Body of pancreas (tissue), 4 donors: ENCODE results near the gene CALR3. TPM values are rescaled to one million over a fixed set of nuclear protein-coding genes. Genes with fewer than 3 reads are reported as not detected.

Source experiments
- ATAC-seq: fragments of 150-250 bp; one replicate; pipeline ENCODE4 v1.9.1; 2016
- DNase-seq, 4 donors: peaks; one replicate each; pipeline ENCODE4 v3.0.0-alpha.2; 2019
- H3K27ac ChIP-seq, 4 donors: fragments of 200-600 bp; sonication (generic); 1 replicate in 3 of 4; 2 replicates in 1 of 4; pipeline versions ENCODE4 v1.5.1 to v1.6.1; 2016 to 2019; ENCODE audit warnings: mild to moderate bottlenecking in 1 of 4, mixed read lengths in 1 of 4, moderate library complexity in 1 of 4
- H3K27me3 ChIP-seq, 2 donors: fragments of 200-600 bp; sonication (generic); one replicate each; pipeline ENCODE4 v1.6.0; 2016; ENCODE audit warnings: mild to moderate bottlenecking in 1 of 2
- H3K36me3 ChIP-seq, 2 donors: fragments of 200-600 bp; sonication (generic); replicated peaks in 1 of 2; 2 replicates each; pipeline ENCODE4 v1.5.1; 2016; ENCODE audit warnings: low read depth in 2 of 2; ENCODE audit not compliant: insufficient read depth in 1 of 2
- H3K4me1 ChIP-seq: fragments of 200-600 bp; sonication (generic); one replicate; pipeline ENCODE4 v1.6.0; 2016
- H3K4me3 ChIP-seq, 2 donors: fragments of 200-600 bp; sonication (generic); 1 replicate in 1 of 2; 2 replicates in 1 of 2; pipeline ENCODE4 v1.5.1; 2016 to 2019
- H3K9me3 ChIP-seq, 3 donors: fragments of 200-600 bp; sonication (generic); 1 replicate in 2 of 3; 2 replicates in 1 of 3; pipeline ENCODE4 v1.5.1; 2016
- CTCF ChIP-seq, 7 experiments: fragments of 450-650 bp in 4 of 7; fragments of 200-600 bp in 3 of 7; sonication (generic) in 3 of 7; IDR thresholded peaks; one replicate each; pipeline ENCODE4 v1.5.1; 2016 to 2019; ENCODE audit warnings: antibody characterized with exemption in 7 of 7
- POLR2A ChIP-seq, 3 donors: fragments of 450-650 bp; IDR thresholded peaks; one replicate each; pipeline ENCODE4 v1.6.1; 2016; ENCODE audit warnings: antibody characterized with exemption in 3 of 3, mild to moderate bottlenecking in 2 of 3
- WGBS, 2 donors: methylation state at CpG; one replicate each; pipeline ENCODE4 v1.1.5; 2017; 5-methylcytosine and 5-hydroxymethylcytosine counted together
- intact Hi-C: fragments of 100-400 bp; cut with DNase I; formaldehyde crosslinking; loops from one replicate; pipeline ENCODE4 v1.15.1; 2023
- total RNA-seq, 2 donors: library from RNA; depleted of rRNA; stranded (reverse); fragments of >200 nt; gene quantifications; one replicate each; pipeline ENCODE4 v1.1.0, GENCODE V29; 2016

Gene CALR3
- total RNA-seq, 2 donors from 2014 or later = not detected

DNA sequence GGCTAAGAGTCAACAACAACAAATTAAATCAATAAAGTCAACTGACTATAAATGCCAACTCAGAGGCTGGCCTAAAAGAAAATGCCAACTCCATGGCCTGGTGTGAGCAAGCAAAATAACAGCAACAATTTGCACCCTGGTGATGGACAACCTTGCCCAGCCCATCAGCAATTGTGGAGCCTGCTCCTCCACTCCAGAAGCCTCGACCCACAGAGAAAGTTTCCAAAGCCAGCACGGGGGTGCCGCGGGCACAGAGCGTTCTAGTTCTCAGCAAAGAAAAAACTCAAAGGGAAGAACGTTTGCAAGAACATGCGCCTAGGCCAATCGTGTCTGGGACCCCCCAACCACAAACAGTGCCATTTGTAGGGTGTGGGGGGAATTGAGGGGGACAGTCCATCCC is 35.5 kb downstream of the CALR3 start:
- TF ChIP-seq CTCF (IDR thresholded peaks at IDR 0.05) (no peak), POLR2A (IDR thresholded peaks at IDR 0.05) (no peak)
- Histone ChIP-seq H3K9me3 (no peaks in the 10 kb centered on the region), H3K27me3 (no peaks in the 10 kb centered on the region), H3K4me1 (peaks cover 46% of the 10 kb centered on the region), H3K36me3 (no peaks in the 10 kb centered on the region), H3K27ac (no peak overlapping the region), H3K4me3 (no peak overlapping the region)
- ATAC-seq = no peak
- intact Hi-C loops = no loop called here
- 77 to 93% methylated on average over 8 of the region's 8 CpGs for WGBS, 2 donors
- DNase-seq = no peak

DNA sequence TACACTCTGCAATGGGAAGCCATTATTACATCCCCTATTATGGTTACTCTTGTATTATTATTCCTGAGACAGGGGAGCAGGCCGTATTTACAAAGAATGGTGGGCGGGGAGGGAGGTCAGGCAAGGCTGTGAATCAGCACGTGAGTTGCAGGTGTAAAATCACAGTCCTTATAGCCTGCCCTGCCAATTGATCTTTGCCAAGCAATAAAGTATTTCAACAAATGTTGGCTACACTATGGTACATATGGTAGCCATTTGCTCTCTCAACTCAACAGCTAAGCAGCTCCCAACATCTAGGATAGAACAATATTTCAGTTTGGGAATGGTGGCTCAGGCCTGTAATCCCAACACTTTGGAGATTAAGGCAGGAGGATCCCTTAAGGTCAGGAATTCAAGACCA is 36.3 kb downstream of the CALR3 start:
- no peaks in the 10 kb centered on the region for H3K36me3 ChIP-seq
- H3K4me3 ChIP-seq = no peak overlapping the region
- DNase-seq (peak in 1 of 4 donors; percentile 21), ATAC-seq (no peak)
- no peaks in the 10 kb centered on the region for H3K9me3 ChIP-seq
- TF ChIP-seq POLR2A (IDR thresholded peaks at IDR 0.05) (no peak), CTCF (IDR thresholded peaks at IDR 0.05) (no peak)
- H3K27ac ChIP-seq = no peak overlapping the region
- intact Hi-C loops = no loop called here
- no peaks in the 10 kb centered on the region for H3K27me3 ChIP-seq
- H3K4me1 ChIP-seq = peaks cover 48% of the 10 kb centered on the region
- 45 to 49% methylated on average over 3 of the region's 3 CpGs for WGBS, 2 donors

DNA sequence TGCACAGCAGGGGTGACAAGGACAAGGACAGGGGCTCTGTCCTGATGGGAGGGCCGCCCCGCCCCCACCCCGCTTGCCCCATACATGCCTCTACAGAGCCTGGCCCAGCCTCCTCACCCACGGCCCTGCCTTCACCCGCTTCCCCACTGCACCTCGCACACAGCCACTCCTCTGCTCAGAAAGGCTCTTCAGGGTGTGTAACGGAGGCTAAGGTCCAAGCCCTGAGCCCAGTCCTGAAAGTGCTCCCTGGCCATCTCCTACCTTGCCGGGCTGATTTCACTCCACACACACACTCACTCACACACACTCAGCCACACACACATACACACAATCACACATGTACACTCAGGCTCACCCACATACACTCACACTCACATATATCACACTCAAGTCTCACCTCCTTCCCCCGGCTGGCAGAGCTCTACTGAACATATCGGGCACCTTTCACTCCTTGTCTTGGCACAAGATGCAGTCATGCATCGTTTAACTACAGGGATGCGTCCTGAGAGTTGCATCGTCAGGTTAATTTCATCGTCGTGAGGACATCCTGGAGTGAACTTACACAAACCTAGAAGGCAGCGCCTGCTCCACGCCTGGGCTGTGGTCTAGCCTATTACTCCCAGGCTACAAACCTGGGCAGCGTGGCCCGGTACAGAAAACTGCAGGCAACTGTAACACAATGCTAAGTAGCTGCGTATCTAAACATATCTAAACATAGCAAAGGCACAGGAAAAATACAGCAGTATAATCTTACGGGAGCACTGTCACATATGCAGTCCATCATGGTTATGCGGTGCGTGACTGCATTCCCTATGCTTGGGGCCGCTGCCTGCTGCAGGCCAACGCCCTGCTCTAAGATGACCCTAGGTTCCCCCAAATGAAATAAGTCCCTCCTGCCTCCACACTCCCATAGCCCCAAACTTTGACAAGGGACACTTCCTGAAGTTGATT is 37.3 kb downstream of the CALR3 start:
- 84 to 85% methylated on average over 22 to 25 of the region's 25 CpGs for WGBS, 2 donors
- TF ChIP-seq CTCF (IDR thresholded peaks at IDR 0.05) (no peak), POLR2A (IDR thresholded peaks at IDR 0.05) (no peak)
- ATAC-seq = no peak
- Histone ChIP-seq H3K4me3 (no peak overlapping the region), H3K27ac (peak overlapping the region in 1 of 4 donors; percentile 5), H3K4me1 (peaks cover 48% of the 10 kb centered on the region), H3K27me3 (no peaks in the 10 kb centered on the region), H3K9me3 (no peaks in the 10 kb centered on the region), H3K36me3 (no peaks in the 10 kb centered on the region)
- intact Hi-C loops = no loop called here
- DNase-seq = no peak

GRCh38 chr19:16457954-16458331 is 38.0 kb downstream of the CALR3 start:
- TF ChIP-seq CTCF (IDR thresholded peaks at IDR 0.05) (no peak), POLR2A (IDR thresholded peaks at IDR 0.05) (no peak)
- H3K4me1 ChIP-seq = peaks cover 40% of the 10 kb centered on the region

More at GRCh38 chr19:16457954-16458331, 38.0 kb downstream of the CALR3 start:
- ATAC-seq = no peak
- WGBS, 2 donors = 36 to 46% methylated on average over 4 to 8 of the region's 8 CpGs
- H3K4me3 ChIP-seq = no peak overlapping the region
- H3K9me3 ChIP-seq = no peaks in the 10 kb centered on the region
- peak overlapping the region in 1 of 4 donors; percentile 5 for H3K27ac ChIP-seq
- DNase-seq = no peak
- H3K36me3 ChIP-seq = no peaks in the 10 kb centered on the region
- no peaks in the 10 kb centered on the region for H3K27me3 ChIP-seq
- intact Hi-C loops = no loop called here
